SK-N-SH (cell line): ENCODE results near the gene GTPBP10. TPM values are rescaled to one million over a fixed set of nuclear protein-coding genes. Genes with fewer than 3 reads are reported as not detected.

Experiments used
- CTCF ChIA-PET: fragments of 300-600, 350-600 bp; formaldehyde crosslinking; extraction: SDS; loops from one replicate; lab custom pipeline; 2021; lab: Yijun Ruan, JAX
- POLR2A ChIA-PET: fragments of 350-600 bp; sonication (Branson Sonifier 250); formaldehyde crosslinking; extraction: SDS; loops from one replicate; lab custom pipeline; 2020; ENCODE audit warnings: antibody characterized with exemption, inconsistent platforms; lab: Yijun Ruan, JAX
- DNase-seq: peaks from one replicate; pipeline ENCODE4 v3.0.0; 2012
- H2AFZ ChIP-seq: fragments of 200-600 bp; sonication (generic); 2 replicates; pipeline ENCODE4 v1.8.1; 2016; ENCODE audit warnings: antibody characterized with exemption, mild to moderate bottlenecking, low read depth
- H3F3A ChIP-seq: fragments of 200-600 bp; sonication (generic); replicated peaks from 2 replicates; pipeline ENCODE3; 2016; ENCODE audit warnings: antibody characterized with exemption, mild to moderate bottlenecking; ENCODE audit not compliant: insufficient read depth
- H3K27ac ChIP-seq, 2 experiments: fragments of 200-500 bp in 1 of 2; fragments of 200-600 bp in 1 of 2; sonication (Bioruptor generic) in 1 of 2; sonication (generic), shearing (Covaris generic) in 1 of 2; 2 replicates each; pipeline versions ENCODE4 v1.5.1 to v1.6.1; 2014 to 2016; ENCODE audit warnings: low read depth in 2 of 2, inconsistent platforms in 1 of 2, low read length in 1 of 2, mild to moderate bottlenecking in 1 of 2, mixed read lengths in 1 of 2
- H3K27me3 ChIP-seq: fragments of 200-600 bp; sonication (generic), shearing (Covaris generic); 2 replicates; pipeline ENCODE4 v1.6.1; 2016; ENCODE audit warnings: mixed run types; ENCODE audit not compliant: insufficient read depth
- H3K36me3 ChIP-seq, 2 experiments: fragments of 200-500 bp in 1 of 2; fragments of 200-600 bp in 1 of 2; sonication (Bioruptor generic) in 1 of 2; sonication (generic) in 1 of 2; replicated peaks in 1 of 2; 2 replicates each; pipeline versions ENCODE3 to v1.5.1; 2014 to 2016; ENCODE audit warnings: low read length in 1 of 2, mild to moderate bottlenecking in 1 of 2; ENCODE audit not compliant: insufficient read depth in 2 of 2, control insufficient read depth in 1 of 2
- H3K4me1 ChIP-seq, 2 experiments: fragments of 200-500 bp in 1 of 2; fragments of 200-600 bp in 1 of 2; sonication (Bioruptor generic) in 1 of 2; sonication (generic), shearing (Covaris generic) in 1 of 2; 2 replicates each; pipeline versions ENCODE4 v1.5.1 to v1.6.1; 2014 to 2016; ENCODE audit warnings: low read depth in 1 of 2, low read length in 1 of 2, mixed run types in 1 of 2; ENCODE audit not compliant: insufficient read depth in 2 of 2, control insufficient read depth in 1 of 2
- H3K4me2 ChIP-seq: fragments of 200-600 bp; sonication (generic), shearing (Covaris generic); 2 replicates; pipeline ENCODE4 v1.6.1; 2017; ENCODE audit warnings: mixed run types
- H3K4me3 ChIP-seq, 2 experiments: fragments of 200-500 bp in 1 of 2; fragments of 200-600 bp in 1 of 2; sonication (Bioruptor generic) in 1 of 2; sonication (generic), shearing (Covaris generic) in 1 of 2; 2 replicates each; pipeline versions ENCODE4 v1.5.1 to v1.8.1; 2014 to 2016; ENCODE audit warnings: low read depth in 2 of 2, inconsistent platforms in 1 of 2, low read length in 1 of 2, mild to moderate bottlenecking in 1 of 2, mixed read lengths in 1 of 2, moderate library complexity in 1 of 2
- H3K79me2 ChIP-seq: fragments of 200-600 bp; sonication (generic); 2 replicates; pipeline ENCODE4 v1.8.1; 2017; ENCODE audit warnings: mild to moderate bottlenecking; ENCODE audit not compliant: insufficient read depth
- H3K9ac ChIP-seq: fragments of 200-600 bp; sonication (generic); 2 replicates; pipeline ENCODE4 v1.6.1; 2017; ENCODE audit warnings: mixed run types
- H3K9me2 ChIP-seq: fragments of 200-600 bp; sonication (generic); 2 replicates; pipeline ENCODE4 v1.6.1; 2017; ENCODE audit warnings: mixed run types
- H3K9me3 ChIP-seq: fragments of 200-600 bp; sonication (generic); 2 replicates; pipeline ENCODE4 v1.6.1; 2017; ENCODE audit warnings: mixed run types, mild to moderate bottlenecking, moderate library complexity
- H4K20me1 ChIP-seq: fragments of 200-600 bp; sonication (generic); 2 replicates; pipeline ENCODE4 v1.6.1; 2017; ENCODE audit warnings: mild to moderate bottlenecking, mixed run types; ENCODE audit not compliant: insufficient read depth
- ELF1 ChIP-seq: IDR thresholded peaks from 2 replicates; pipeline ENCODE4 v1.4.0; 2012
- EP300 ChIP-seq, 2 experiments: IDR thresholded peaks; 2 replicates each; pipeline versions ENCODE4 v1.4.0 to v1.6.1; 2012; ENCODE audit warnings: borderline replicate concordance in 1 of 2, low read depth in 1 of 2, low read length in 1 of 2
- EZH2phosphoT487 ChIP-seq: fragments of 200-600 bp; sonication (generic); IDR thresholded peaks from 2 replicates; pipeline ENCODE4 v1.6.1; 2017; ENCODE audit warnings: low read depth, mixed run types, mild to moderate bottlenecking, antibody characterized with exemption, moderate library complexity, borderline replicate concordance
- MEF2A ChIP-seq: IDR thresholded peaks from 2 replicates; pipeline ENCODE4 v1.4.0; 2012; ENCODE audit warnings: low read depth, borderline replicate concordance
- NRF1 ChIP-seq: IDR thresholded peaks from 2 replicates; pipeline ENCODE4 v1.6.1; 2012; ENCODE audit warnings: low read depth, mild to moderate bottlenecking, low read length
- RAD21 ChIP-seq: IDR thresholded peaks from 2 replicates; pipeline ENCODE4 v1.6.1; 2012; ENCODE audit warnings: mild to moderate bottlenecking, low read length
- RCOR1 ChIP-seq: fragments of 150-350 bp; IDR thresholded peaks from 2 replicates; pipeline ENCODE4 v1.6.1; 2017; ENCODE audit warnings: antibody characterized with exemption, low read length
- RFX5 ChIP-seq: IDR thresholded peaks from 2 replicates; pipeline ENCODE4 v1.6.1; 2012; ENCODE audit warnings: mild to moderate bottlenecking, improper control_type of control experiment, low read length
- RXRA ChIP-seq: IDR thresholded peaks from 2 replicates; pipeline ENCODE4 v1.4.0; 2012; ENCODE audit warnings: low read depth, mild to moderate bottlenecking, borderline replicate concordance
- SIN3A ChIP-seq: IDR thresholded peaks from 2 replicates; pipeline ENCODE4 v1.6.1; 2012; ENCODE audit warnings: low read depth, mild to moderate bottlenecking, low read length, moderate library complexity, borderline replicate concordance
- YY1 ChIP-seq: IDR thresholded peaks from 2 replicates; pipeline ENCODE4 v1.4.0; 2012; ENCODE audit warnings: low read depth, mild to moderate bottlenecking
- WGBS: methylation state at CpG from one replicate; pipeline ENCODE4 v1.1.6; 2017; ENCODE audit warnings: low lambda C conversion rate; 5-methylcytosine and 5-hydroxymethylcytosine counted together
- polyA plus RNA-seq, 3 experiments: library from polyadenylated mRNA; depleted of rRNA; stranded (reverse); fragments of >200 nt; gene quantifications; 2 replicates each; pipeline ENCODE4 v1.2.3, GENCODE V29; 2012
- TF ChIP-seq, protein P1 (sequence below): fragments of 150-350 bp; IDR thresholded peaks from 2 replicates; pipeline ENCODE4 v1.6.1; 2016; ENCODE audit warnings: mild to moderate bottlenecking, low read depth, low read length
- TF ChIP-seq, protein P2 (sequence below): IDR thresholded peaks from 2 replicates; pipeline ENCODE4 v1.4.0; 2012; ENCODE audit warnings: low read depth, borderline replicate concordance
- TF ChIP-seq, protein P3 (sequence below): IDR thresholded peaks from 2 replicates; pipeline ENCODE4 v1.6.1; 2012; ENCODE audit warnings: mild to moderate bottlenecking, low read depth, low read length, moderate library complexity
- TF ChIP-seq, protein P4 (sequence below): IDR thresholded peaks from 2 replicates; pipeline ENCODE4 v1.4.0; 2012; ENCODE audit warnings: low read depth

GTPBP10 gene
- polyA plus RNA-seq, 1 of the 3 experiments (the other 2 are of a cell fraction), result 8.5 TPM

DNA sequence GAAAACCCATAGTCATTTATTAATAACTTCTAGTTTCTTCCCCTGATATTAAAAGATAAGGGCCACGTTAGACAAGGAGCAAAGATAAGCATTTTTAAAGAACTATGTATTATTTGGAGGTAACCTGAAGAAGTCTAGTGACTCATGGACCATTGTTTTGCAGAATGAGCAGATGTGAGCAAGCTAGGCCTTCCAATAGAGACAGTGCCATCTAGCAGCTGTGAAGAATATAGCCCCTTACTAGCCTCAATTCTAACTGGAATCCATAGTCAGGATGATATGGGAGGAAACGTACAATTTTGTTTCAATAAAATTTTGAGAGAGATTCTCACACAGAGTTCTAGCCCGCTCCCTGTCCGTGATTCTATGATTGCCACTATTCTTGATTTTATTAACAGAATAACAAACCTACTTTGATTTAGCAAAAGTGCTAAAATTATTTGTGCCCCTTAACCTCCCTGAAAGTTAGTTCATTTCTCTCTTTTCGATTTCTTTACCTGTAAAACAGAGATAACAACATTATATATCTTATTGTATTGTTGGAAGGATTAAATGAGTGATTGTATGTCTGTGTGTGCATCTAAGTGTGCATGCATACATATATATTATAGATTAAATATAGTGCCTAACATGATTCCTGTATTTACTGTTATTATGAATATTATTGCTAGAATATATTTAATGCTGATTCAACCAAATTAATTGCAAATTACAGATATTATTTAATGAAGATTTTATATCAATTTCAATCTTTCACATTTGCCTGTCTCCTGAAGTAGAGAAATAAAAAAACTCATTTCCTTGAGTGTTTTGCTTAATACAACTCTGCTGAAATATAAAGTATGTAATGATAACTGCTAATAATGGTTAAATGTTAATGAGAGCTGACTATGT, 48.1 kb upstream of the GTPBP10 start (continued):
- TF ChIP-seq YY1 (no peak), MEF2A (no peak), EZH2phosphoT487 (no peak), RXRA (no peak)
- TF ChIP-seq, protein P1, sequence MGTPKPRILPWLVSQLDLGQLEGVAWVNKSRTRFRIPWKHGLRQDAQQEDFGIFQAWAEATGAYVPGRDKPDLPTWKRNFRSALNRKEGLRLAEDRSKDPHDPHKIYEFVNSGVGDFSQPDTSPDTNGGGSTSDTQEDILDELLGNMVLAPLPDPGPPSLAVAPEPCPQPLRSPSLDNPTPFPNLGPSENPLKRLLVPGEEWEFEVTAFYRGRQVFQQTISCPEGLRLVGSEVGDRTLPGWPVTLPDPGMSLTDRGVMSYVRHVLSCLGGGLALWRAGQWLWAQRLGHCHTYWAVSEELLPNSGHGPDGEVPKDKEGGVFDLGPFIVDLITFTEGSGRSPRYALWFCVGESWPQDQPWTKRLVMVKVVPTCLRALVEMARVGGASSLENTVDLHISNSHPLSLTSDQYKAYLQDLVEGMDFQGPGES, result no peak
- TF ChIP-seq, protein P2, sequence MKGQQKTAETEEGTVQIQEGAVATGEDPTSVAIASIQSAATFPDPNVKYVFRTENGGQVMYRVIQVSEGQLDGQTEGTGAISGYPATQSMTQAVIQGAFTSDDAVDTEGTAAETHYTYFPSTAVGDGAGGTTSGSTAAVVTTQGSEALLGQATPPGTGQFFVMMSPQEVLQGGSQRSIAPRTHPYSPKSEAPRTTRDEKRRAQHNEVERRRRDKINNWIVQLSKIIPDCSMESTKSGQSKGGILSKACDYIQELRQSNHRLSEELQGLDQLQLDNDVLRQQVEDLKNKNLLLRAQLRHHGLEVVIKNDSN, result no peak

DNA sequence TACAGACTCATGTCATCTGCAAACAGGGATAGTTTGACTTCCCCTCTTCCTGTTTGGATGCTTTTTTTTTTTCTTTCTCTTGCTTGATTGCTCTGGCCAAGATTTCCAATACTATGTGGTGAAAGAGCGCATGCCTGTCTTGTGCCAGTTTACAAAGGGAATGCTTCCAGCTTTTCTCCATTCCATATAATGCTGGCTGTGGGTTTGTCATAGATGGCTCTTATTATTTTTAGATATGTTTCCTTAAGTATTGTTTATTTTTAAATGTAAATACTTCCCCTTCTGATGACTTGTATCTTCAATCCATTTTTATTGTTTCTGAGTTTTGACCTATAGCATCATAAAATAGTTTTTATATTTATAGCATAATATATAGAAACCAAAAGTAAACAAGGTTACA, 43.3 kb upstream of the GTPBP10 start:
- no peaks in the 10 kb centered on the region for H4K20me1 ChIP-seq
- H3K79me2 ChIP-seq, result no peaks in the 10 kb centered on the region
- H3F3A ChIP-seq, result peaks cover 8% of the 10 kb centered on the region
- DNase-seq, result no peak
- POLR2A ChIA-PET, result no interaction called here
- peaks cover 0 to 8% of the 10 kb centered on the region in 2 experiments for H3K36me3 ChIP-seq
- no peaks in the 10 kb centered on the region for H3K27me3 ChIP-seq
- no peaks in the 10 kb centered on the region for H3K9me3 ChIP-seq
- no peak overlapping the region for H2AFZ ChIP-seq
- no peak overlapping the region for H3K4me3 ChIP-seq
- 0 out of 2 replicates have a peak, but pooled peaks cover 2% of the 10 kb centered on the region for H3K9me2 ChIP-seq
- H3K4me1 ChIP-seq, result peaks cover 0 to 7% of the 10 kb centered on the region in 2 experiments; a peak in 1 of 4 replicates
- no peak overlapping the region for H3K4me2 ChIP-seq
- H3K27ac ChIP-seq, result no peak overlapping the region
- TF ChIP-seq SIN3A (no peak), ELF1 (no peak), RAD21 (no peak), RCOR1 (no peak), NRF1 (no peak), EP300 (IDR thresholded peaks at IDR 0.05; ENCODE audit: borderline replicate concordance in 1 of 2, low read depth in 1 of 2, low read length in 1 of 2) (no peak), RFX5 (no peak)
- TF ChIP-seq, protein P2, result no peak
- TF ChIP-seq, protein P3, sequence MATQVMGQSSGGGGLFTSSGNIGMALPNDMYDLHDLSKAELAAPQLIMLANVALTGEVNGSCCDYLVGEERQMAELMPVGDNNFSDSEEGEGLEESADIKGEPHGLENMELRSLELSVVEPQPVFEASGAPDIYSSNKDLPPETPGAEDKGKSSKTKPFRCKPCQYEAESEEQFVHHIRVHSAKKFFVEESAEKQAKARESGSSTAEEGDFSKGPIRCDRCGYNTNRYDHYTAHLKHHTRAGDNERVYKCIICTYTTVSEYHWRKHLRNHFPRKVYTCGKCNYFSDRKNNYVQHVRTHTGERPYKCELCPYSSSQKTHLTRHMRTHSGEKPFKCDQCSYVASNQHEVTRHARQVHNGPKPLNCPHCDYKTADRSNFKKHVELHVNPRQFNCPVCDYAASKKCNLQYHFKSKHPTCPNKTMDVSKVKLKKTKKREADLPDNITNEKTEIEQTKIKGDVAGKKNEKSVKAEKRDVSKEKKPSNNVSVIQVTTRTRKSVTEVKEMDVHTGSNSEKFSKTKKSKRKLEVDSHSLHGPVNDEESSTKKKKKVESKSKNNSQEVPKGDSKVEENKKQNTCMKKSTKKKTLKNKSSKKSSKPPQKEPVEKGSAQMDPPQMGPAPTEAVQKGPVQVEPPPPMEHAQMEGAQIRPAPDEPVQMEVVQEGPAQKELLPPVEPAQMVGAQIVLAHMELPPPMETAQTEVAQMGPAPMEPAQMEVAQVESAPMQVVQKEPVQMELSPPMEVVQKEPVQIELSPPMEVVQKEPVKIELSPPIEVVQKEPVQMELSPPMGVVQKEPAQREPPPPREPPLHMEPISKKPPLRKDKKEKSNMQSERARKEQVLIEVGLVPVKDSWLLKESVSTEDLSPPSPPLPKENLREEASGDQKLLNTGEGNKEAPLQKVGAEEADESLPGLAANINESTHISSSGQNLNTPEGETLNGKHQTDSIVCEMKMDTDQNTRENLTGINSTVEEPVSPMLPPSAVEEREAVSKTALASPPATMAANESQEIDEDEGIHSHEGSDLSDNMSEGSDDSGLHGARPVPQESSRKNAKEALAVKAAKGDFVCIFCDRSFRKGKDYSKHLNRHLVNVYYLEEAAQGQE, result no peak
- TF ChIP-seq, protein P4, sequence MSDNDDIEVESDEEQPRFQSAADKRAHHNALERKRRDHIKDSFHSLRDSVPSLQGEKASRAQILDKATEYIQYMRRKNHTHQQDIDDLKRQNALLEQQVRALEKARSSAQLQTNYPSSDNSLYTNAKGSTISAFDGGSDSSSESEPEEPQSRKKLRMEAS, result no peak
- TF ChIP-seq, protein P1, result no peak
- TF ChIP-seq, all 33 proteins: peak for 0
- CTCF ChIA-PET, result interaction anchor here (0.9 to 2.1 kb wide), 2 partner anchors 9 to 149 kb away, joined by 3 to 11 read pairs; partner anchors contain the start of gene STEAP1
- WGBS, result 100% methylated on average over 1 of the region's 1 CpG
- no peak overlapping the region for H3K9ac ChIP-seq
